HCT116 (cell line): ENCODE data around the gene VDAC1. TPM values are rescaled to one million over a fixed set of nuclear protein-coding genes. Genes with fewer than 3 reads are reported as not detected.

Experiments used
- ATAC-seq: fragments of 200-7000 bp; cut with Tn5 transposase; 2 replicates; pipeline ENCODE4 v1.9.1; 2020; ENCODE audit warnings: mild to moderate bottlenecking, moderate library complexity
- BruUV-seq: library from RNA; stranded (reverse); fragments of 400-500 nt; replicated peaks from 2 replicates; lab custom pipeline; 2021; lab: Mats Ljungman, UMichigan
- CTCF ChIA-PET: fragments of 300-600 bp; sonication (Branson Sonifier 250); formaldehyde crosslinking; loops from one replicate; lab custom pipeline; 2021; ENCODE audit warnings: antibody characterized with exemption; lab: Charles Lee
- POLR2A ChIA-PET: fragments of 300-600, 350-600 bp; sonication (Branson Sonifier 250); formaldehyde crosslinking; loops from one replicate; lab custom pipeline; 2021; ENCODE audit warnings: antibody characterized with exemption; lab: Charles Lee
- RAD21 ChIA-PET, 2 experiments: fragments of 300-600 bp; sonication (Branson Sonifier 250); formaldehyde crosslinking; loops; one replicate each; lab custom pipeline; 2023; ENCODE audit warnings: low total read pairs in 2 of 2; ENCODE audit not compliant: uncharacterized antibody in 2 of 2, unreplicated experiment in 2 of 2, low non-redundant PET in 1 of 2; lab: Charles Lee
- DNase-seq: peaks from one replicate; pipeline ENCODE4 v3.0.0-alpha.2; 2010; ENCODE audit warnings: low read depth, low spot score
- H2AFZ ChIP-seq: fragments of 200-600 bp; shearing (Covaris generic), sonication (generic); 2 replicates; pipeline ENCODE4 v1.6.1; 2017; ENCODE audit warnings: low read depth, mixed run types, mixed read lengths, antibody characterized with exemption, low read length; ENCODE audit not compliant: poor library complexity, severe bottlenecking
- H3K27ac ChIP-seq: 2 replicates; pipeline ENCODE4 v1.5.1; 2012; ENCODE audit warnings: low read depth, low read length
- H3K27me3 ChIP-seq: fragments of 200-600 bp; sonication (generic); 2 replicates; pipeline ENCODE4 v1.6.1; 2016; ENCODE audit warnings: mixed run types, low read length, mixed read lengths; ENCODE audit not compliant: insufficient read depth
- H3K36me3 ChIP-seq, 2 experiments: fragments of 200-500 bp in 1 of 2; fragments of 200-600 bp in 1 of 2; sonication (Bioruptor generic) in 1 of 2; sonication (generic) in 1 of 2; 2 replicates each; pipeline versions ENCODE4 v1.5.1 to v1.6.1; 2014 to 2016; ENCODE audit warnings: low read length in 2 of 2, inconsistent platforms in 1 of 2, mixed read lengths in 1 of 2, mixed run types in 1 of 2; ENCODE audit not compliant: insufficient read depth in 2 of 2, control insufficient read depth in 1 of 2
- H3K4me1 ChIP-seq, 2 experiments: fragments of 200-600 bp in 1 of 2; sonication (generic) in 1 of 2; 2 replicates each; pipeline versions ENCODE4 v1.5.1 to v1.6.1; 2012 to 2017; ENCODE audit warnings: low read length in 2 of 2, inconsistent platforms in 1 of 2, mild to moderate bottlenecking in 1 of 2, mixed read lengths in 1 of 2, mixed run types in 1 of 2, moderate library complexity in 1 of 2; ENCODE audit not compliant: insufficient read depth in 2 of 2, control insufficient read depth in 1 of 2
- H3K4me2 ChIP-seq: fragments of 200-600 bp; sonication (generic); 2 replicates; pipeline ENCODE4 v1.6.1; 2017; ENCODE audit warnings: mixed run types, low read length, mixed read lengths
- H3K4me3 ChIP-seq, 2 experiments: fragments of 200-600 bp in 1 of 2; sonication (generic) in 1 of 2; replicated peaks in 1 of 2; 2 replicates each; pipeline ENCODE4 v1.5.1; 2011 to 2016; ENCODE audit warnings: low read length in 2 of 2, control low read depth in 1 of 2, low read depth in 1 of 2, mild to moderate bottlenecking in 1 of 2, mixed read lengths in 1 of 2, mixed run types in 1 of 2
- H3K79me2 ChIP-seq: fragments of 200-600 bp; sonication (generic); 2 replicates; pipeline ENCODE4 v1.6.1; 2017; ENCODE audit warnings: mild to moderate bottlenecking, mixed run types, low read length, moderate library complexity, mixed read lengths; ENCODE audit not compliant: insufficient read depth
- H3K9ac ChIP-seq: fragments of 200-600 bp; sonication (generic); 2 replicates; pipeline ENCODE4 v1.6.1; 2016; ENCODE audit warnings: low read length, mixed read lengths
- H3K9me2 ChIP-seq: fragments of 200-600 bp; sonication (generic), shearing (Covaris generic); 2 replicates; pipeline ENCODE4 v1.6.1; 2017; ENCODE audit warnings: mixed run types, mild to moderate bottlenecking, moderate library complexity; ENCODE audit not compliant: insufficient read depth
- H3K9me3 ChIP-seq, 2 experiments: fragments of 200-500 bp in 1 of 2; fragments of 200-600 bp in 1 of 2; sonication (Bioruptor generic) in 1 of 2; sonication (generic) in 1 of 2; 2 replicates each; pipeline ENCODE4 v1.6.1; 2014 to 2017; ENCODE audit warnings: low read length in 2 of 2, mixed read lengths in 2 of 2, inconsistent platforms in 1 of 2, low read depth in 1 of 2, mild to moderate bottlenecking in 1 of 2, mixed run types in 1 of 2, moderate library complexity in 1 of 2; ENCODE audit not compliant: control insufficient read depth in 1 of 2, insufficient read depth in 1 of 2
- H4K20me1 ChIP-seq: fragments of 200-600 bp; sonication (generic), shearing (Covaris generic); 2 replicates; pipeline ENCODE4 v1.6.1; 2017; ENCODE audit warnings: mixed run types, mild to moderate bottlenecking, moderate library complexity; ENCODE audit not compliant: insufficient read depth
- CEBPB ChIP-seq: IDR thresholded peaks from 2 replicates; pipeline ENCODE4 v1.6.1; 2012; ENCODE audit warnings: low read depth
- EGR1 ChIP-seq: IDR thresholded peaks from 2 replicates; pipeline ENCODE4 v1.6.1; 2012; ENCODE audit warnings: low read depth
- ELF1 ChIP-seq: IDR thresholded peaks from 2 replicates; pipeline ENCODE4 v1.6.1; 2012; ENCODE audit warnings: low read depth, borderline replicate concordance
- EZH2 ChIP-seq: fragments of 200-600 bp; sonication (generic); IDR thresholded peaks from 2 replicates; pipeline ENCODE4 v1.6.1; 2017; ENCODE audit warnings: antibody characterized with exemption, mixed run types
- FOSL1 ChIP-seq: IDR thresholded peaks from 2 replicates; pipeline ENCODE4 v1.6.1; 2012; ENCODE audit warnings: low read depth
- POLR2A ChIP-seq: IDR thresholded peaks from 2 replicates; pipeline ENCODE4 v1.7.0; 2011; ENCODE audit warnings: borderline replicate concordance; ENCODE audit not compliant: insufficient read depth, insufficient read length; ENCODE audit errors: extremely low read depth
- POLR2AphosphoS5 ChIP-seq: IDR thresholded peaks from 2 replicates; pipeline ENCODE4 v1.6.1; 2011; ENCODE audit warnings: mild to moderate bottlenecking, low read depth, low read length, moderate library complexity
- intact Hi-C: fragments of 100-400 bp; cut with micrococcal nuclease; formaldehyde crosslinking; loops from 2 replicates; pipeline ENCODE4 v1.10.0; 2022
- total RNA-seq: library from RNA; stranded (reverse); gene quantifications from one replicate; pipeline ENCODE4 v1.2.1, GENCODE V29; 2021; ENCODE audit not compliant: unreplicated experiment
- TF ChIP-seq, protein P1 (sequence below): IDR thresholded peaks from 2 replicates; pipeline ENCODE4 v1.6.1; 2012
- TF ChIP-seq, protein P2 (sequence below): IDR thresholded peaks from 2 replicates; pipeline ENCODE4 v1.6.1; 2011; ENCODE audit warnings: mild to moderate bottlenecking, low read length, moderate library complexity; ENCODE audit not compliant: insufficient replicate concordance; ENCODE audit errors: extremely low read depth
- TF ChIP-seq, protein P3 (sequence below): IDR thresholded peaks from 2 replicates; pipeline ENCODE4 v1.6.1; 2012

Gene VDAC1
- total RNA-seq, 1 experiment from 2014 or later: 269 TPM

DNA sequence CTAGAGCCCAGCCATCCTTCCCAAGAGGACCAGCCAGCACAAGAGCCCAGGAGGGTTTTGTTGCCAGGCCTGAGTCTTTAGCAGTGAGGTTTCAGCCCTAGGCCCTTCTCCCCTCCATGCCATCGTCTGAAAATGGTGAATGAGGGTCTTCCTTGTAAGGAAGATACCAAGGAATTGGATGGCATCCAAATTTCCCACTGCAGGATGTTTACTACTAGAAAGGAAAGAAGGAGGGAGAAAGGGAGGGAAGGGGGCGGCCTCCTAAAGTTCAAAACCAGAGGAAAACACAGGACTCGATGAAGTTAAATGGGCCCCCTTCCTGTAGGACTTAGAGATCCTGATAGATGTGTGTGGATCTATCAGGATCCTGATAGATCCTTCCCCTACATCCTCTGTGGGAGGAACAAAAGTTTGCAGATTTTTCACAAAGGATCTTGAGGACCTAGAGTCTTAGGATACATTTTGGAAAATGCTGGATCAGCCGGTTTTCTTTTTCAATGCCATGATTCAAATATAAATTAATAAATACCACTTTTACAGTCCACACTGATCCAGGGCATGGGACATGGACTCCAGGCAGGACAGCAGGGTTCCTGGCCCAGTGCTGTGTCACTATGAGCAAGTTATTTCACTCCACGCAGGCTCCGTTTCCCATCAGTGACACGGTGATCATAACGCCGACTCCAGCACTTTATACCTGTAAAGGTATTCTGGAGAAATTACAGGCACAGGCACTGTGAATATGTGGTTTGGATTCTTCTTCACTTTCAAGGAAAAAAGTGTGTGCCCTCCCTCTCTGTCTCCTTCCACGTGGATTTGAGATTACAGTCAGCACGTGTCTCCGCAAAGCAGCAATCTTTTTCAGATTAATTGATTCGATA, 77.2 kb downstream of the VDAC1 start:
- no TSS peak for BruUV-seq
- Histone ChIP-seq H3K36me3 (no peaks in the 10 kb centered on the region), H3K4me2 (no peak overlapping the region), H2AFZ (no peak overlapping the region)
- ChIA-PET CTCF (no interaction called here), POLR2A (no interaction called here)
- TF ChIP-seq EGR1: no peak
- no peak for TF ChIP-seq POLR2A
- no peak for TF ChIP-seq FOSL1
- TF ChIP-seq ELF1: no peak
- TF ChIP-seq, protein P1, sequence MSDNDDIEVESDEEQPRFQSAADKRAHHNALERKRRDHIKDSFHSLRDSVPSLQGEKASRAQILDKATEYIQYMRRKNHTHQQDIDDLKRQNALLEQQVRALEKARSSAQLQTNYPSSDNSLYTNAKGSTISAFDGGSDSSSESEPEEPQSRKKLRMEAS: no peak
- TF ChIP-seq, protein P2, sequence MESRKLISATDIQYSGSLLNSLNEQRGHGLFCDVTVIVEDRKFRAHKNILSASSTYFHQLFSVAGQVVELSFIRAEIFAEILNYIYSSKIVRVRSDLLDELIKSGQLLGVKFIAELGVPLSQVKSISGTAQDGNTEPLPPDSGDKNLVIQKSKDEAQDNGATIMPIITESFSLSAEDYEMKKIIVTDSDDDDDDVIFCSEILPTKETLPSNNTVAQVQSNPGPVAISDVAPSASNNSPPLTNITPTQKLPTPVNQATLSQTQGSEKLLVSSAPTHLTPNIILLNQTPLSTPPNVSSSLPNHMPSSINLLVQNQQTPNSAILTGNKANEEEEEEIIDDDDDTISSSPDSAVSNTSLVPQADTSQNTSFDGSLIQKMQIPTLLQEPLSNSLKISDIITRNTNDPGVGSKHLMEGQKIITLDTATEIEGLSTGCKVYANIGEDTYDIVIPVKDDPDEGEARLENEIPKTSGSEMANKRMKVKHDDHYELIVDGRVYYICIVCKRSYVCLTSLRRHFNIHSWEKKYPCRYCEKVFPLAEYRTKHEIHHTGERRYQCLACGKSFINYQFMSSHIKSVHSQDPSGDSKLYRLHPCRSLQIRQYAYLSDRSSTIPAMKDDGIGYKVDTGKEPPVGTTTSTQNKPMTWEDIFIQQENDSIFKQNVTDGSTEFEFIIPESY: no peak
- TF ChIP-seq CEBPB: no peak
- no peak for TF ChIP-seq POLR2AphosphoS5
- TF ChIP-seq, protein P3, sequence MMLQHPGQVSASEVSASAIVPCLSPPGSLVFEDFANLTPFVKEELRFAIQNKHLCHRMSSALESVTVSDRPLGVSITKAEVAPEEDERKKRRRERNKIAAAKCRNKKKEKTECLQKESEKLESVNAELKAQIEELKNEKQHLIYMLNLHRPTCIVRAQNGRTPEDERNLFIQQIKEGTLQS: no peak
- TF ChIP-seq EZH2: no peak
- TF ChIP-seq, all 23 proteins: peak for 0
- no peak overlapping the region for H3K27ac ChIP-seq
- no peaks in the 10 kb centered on the region for H3K9me2 ChIP-seq
- H3K79me2 ChIP-seq: no peaks in the 10 kb centered on the region
- H3K9me3 ChIP-seq: no peaks in the 10 kb centered on the region
- ATAC-seq (no peak), DNase-seq (no peak)
- no peak overlapping the region for H3K4me3 ChIP-seq
- intact Hi-C loops: no loop called here
- peaks cover 13% of the 10 kb centered on the region for H3K27me3 ChIP-seq
- RAD21 ChIA-PET: no interaction called here
- H3K4me1 ChIP-seq: no peaks in the 10 kb centered on the region
- no peak overlapping the region for H3K9ac ChIP-seq
- no peaks in the 10 kb centered on the region for H4K20me1 ChIP-seq
